ENCODE measurements around the gene APEX1. TPM values are rescaled to one million over a fixed set of nuclear protein-coding genes. Genes with fewer than 3 reads are reported as not detected.

APEX1 gene
- polyA plus RNA-seq, 1 of the 3 experiments (the other 2 are of a cell fraction) = 279 TPM

- no peak overlapping the region for H3K27ac ChIP-seq (ENCODE audit: low read depth in 2 of 2, low read length in 1 of 2)
- no peaks in the 10 kb centered on the region for H4K20me1 ChIP-seq (ENCODE audit: insufficient read depth)
- H3K4me2 ChIP-seq = no peak overlapping the region
- POLR2A ChIA-PET = no interaction called here
- H3K27me3 ChIP-seq (ENCODE audit: insufficient read depth) = peaks cover 9% of the 10 kb centered on the region; the same call in 1 of the 2 replicates
- H3K9me2 ChIP-seq = no peaks in the 10 kb centered on the region
- H3K36me3 ChIP-seq (replicated peaks in 1 of 2; ENCODE audit: control insufficient read depth in 1 of 2, insufficient read depth in 2 of 2, low read length in 1 of 2) = no peaks in the 10 kb centered on the region
- H3F3A ChIP-seq (replicated peaks; ENCODE audit: insufficient read depth) = no peaks in the 10 kb centered on the region
- H3K4me1 ChIP-seq (ENCODE audit: control insufficient read depth in 1 of 2, insufficient read depth in 2 of 2, low read depth in 1 of 2, low read length in 1 of 2) = no peaks in the 10 kb centered on the region
- no peak overlapping the region for H2AFZ ChIP-seq (ENCODE audit: low read depth)
- CTCF ChIA-PET = no interaction called here
- no peaks in the 10 kb centered on the region for H3K79me2 ChIP-seq (ENCODE audit: insufficient read depth)
- no peak overlapping the region for H3K4me3 ChIP-seq (ENCODE audit: low read depth in 2 of 2, low read length in 1 of 2)
- H3K9me3 ChIP-seq = no peaks in the 10 kb centered on the region
- TF ChIP-seq TCF12 (IDR thresholded peaks at IDR 0.05) = no peak
- no peak for TF ChIP-seq REST (IDR thresholded peaks at IDR 0.05; ENCODE audit: low read depth, low read length)
- no peak for TF ChIP-seq USF1 (IDR thresholded peaks at IDR 0.05; ENCODE audit: borderline replicate concordance, low read depth)
- no peak for TF ChIP-seq JUND (IDR thresholded peaks at IDR 0.05)
- no peak for TF ChIP-seq FOXM1 (IDR thresholded peaks at IDR 0.05; ENCODE audit: low read depth)
- TF ChIP-seq RAD21 (IDR thresholded peaks at IDR 0.05; ENCODE audit: low read length) = no peak
- no peak for TF ChIP-seq ZBTB33 (IDR thresholded peaks at IDR 0.05; ENCODE audit: borderline replicate concordance, low read depth)
- no peak for TF ChIP-seq YY1 (IDR thresholded peaks at IDR 0.05; ENCODE audit: low read depth)
- TF ChIP-seq RXRA (IDR thresholded peaks at IDR 0.05; ENCODE audit: borderline replicate concordance, low read depth) = no peak
- TF ChIP-seq IRF3 (IDR thresholded peaks at IDR 0.05; ENCODE audit: low read depth, low read length) = no peak
- TF ChIP-seq EP300 (IDR thresholded peaks at IDR 0.05; ENCODE audit: borderline replicate concordance in 1 of 2, low read depth in 1 of 2, low read length in 1 of 2) = no peak
- TF ChIP-seq USF2 (IDR thresholded peaks at IDR 0.05; ENCODE audit: borderline replicate concordance, low read depth, low read length) = no peak
- TF ChIP-seq MAX (IDR thresholded peaks at IDR 0.05; ENCODE audit: low read depth) = no peak
- TF ChIP-seq PBX3 (IDR thresholded peaks at IDR 0.05) = no peak
- no peak for TF ChIP-seq SIN3A (IDR thresholded peaks at IDR 0.05; ENCODE audit: borderline replicate concordance, low read depth, low read length)
- no peak for TF ChIP-seq EZH2phosphoT487 (IDR thresholded peaks at IDR 0.05; ENCODE audit: borderline replicate concordance, low read depth)
- TF ChIP-seq MXI1 (IDR thresholded peaks at IDR 0.05; ENCODE audit: low read depth, low read length) = no peak
- WGBS (ENCODE audit: low lambda C conversion rate) = 34% methylated on average over 7 of the region's 7 CpGs
- H3K9ac ChIP-seq = no peak overlapping the region
- no peak for DNase-seq
These were observed 30.9 kb downstream of the APEX1 start for GRCh38 chr14:20485900-20486299.

Data from SK-N-SH (cell line).